ENCODE results near the gene WDR77.

- TF ChIP-seq NRF1 (conservative IDR thresholded peaks at IDR 0.05 in 1 of 2, IDR thresholded peaks at IDR 0.05 in 1 of 2), result no peak
- no peak for TF ChIP-seq THRA (IDR thresholded peaks at IDR 0.05)
- TF ChIP-seq RAD51 (IDR thresholded peaks at IDR 0.05; ENCODE audit: borderline replicate concordance, low read depth), result no peak
These were observed 34.8 kb upstream of the WDR77 start for GRCh38 chr1:111483876-111484275.
